HG03520 (cell line): ENCODE data around the gene TMEM121B.

Source experiments
- ATAC-seq: cut with Tn5 transposase; IDR thresholded peaks from one replicate; pipeline ENCODE4 v1.9.1; 2021; ENCODE audit warnings: mild to moderate bottlenecking, moderate library complexity; ENCODE audit not compliant: unreplicated experiment

The TMEM121B gene

GRCh38 chr22:17113600-17113999 is 7.6 kb downstream of the TMEM121B start:
- no peak for ATAC-seq

DNA sequence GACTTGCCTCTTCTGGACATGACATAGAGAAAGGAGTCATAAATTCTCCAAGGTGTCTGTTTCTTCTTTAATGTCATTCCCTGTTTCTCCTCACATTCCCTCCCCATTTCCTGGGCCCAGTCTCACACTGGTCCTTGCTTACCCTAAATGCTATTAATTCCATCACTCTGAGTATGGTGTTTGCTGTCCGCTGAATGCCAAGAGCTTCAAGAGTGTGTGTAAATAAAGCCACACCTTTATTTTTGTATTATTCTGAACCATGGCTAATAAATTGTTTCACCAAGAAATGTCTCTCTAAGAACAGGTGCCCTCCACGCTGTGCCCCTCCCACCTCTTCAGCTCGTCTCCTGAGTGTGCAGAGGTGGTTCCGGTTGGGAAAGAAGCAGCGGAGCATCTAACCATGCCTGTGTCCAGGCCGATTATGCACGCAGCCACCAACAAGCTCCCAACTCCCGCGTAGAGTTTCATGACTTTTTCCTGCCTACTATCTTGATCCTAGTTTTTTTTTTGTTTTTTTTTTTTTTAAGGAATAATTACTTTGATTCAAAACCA is 8.6 kb downstream of the TMEM121B start:
- no peak for ATAC-seq

- no peak for ATAC-seq
Measured at GRCh38 chr22:17110791-17111550, 10.2 kb downstream of the TMEM121B start.

DNA sequence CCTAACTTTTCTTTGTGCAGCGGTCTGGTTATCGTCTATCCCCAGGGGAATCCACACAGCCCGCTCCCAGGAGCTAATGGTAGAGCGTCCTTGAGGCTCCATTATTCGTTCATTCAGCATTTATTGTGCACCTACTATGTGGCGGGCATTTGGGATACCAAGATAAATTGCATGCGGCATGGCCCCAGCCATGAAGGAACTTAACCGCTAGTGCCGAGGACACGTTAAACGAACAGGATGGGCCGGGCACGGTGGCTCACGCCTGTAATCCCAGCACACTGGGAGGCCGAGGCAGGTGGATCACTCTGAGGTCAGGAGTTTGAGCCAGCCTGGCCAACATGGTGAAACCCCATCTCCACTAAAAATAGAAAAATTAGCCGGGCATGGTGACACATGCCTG is 11.2 kb downstream of the TMEM121B start:
- no peak for ATAC-seq

DNA sequence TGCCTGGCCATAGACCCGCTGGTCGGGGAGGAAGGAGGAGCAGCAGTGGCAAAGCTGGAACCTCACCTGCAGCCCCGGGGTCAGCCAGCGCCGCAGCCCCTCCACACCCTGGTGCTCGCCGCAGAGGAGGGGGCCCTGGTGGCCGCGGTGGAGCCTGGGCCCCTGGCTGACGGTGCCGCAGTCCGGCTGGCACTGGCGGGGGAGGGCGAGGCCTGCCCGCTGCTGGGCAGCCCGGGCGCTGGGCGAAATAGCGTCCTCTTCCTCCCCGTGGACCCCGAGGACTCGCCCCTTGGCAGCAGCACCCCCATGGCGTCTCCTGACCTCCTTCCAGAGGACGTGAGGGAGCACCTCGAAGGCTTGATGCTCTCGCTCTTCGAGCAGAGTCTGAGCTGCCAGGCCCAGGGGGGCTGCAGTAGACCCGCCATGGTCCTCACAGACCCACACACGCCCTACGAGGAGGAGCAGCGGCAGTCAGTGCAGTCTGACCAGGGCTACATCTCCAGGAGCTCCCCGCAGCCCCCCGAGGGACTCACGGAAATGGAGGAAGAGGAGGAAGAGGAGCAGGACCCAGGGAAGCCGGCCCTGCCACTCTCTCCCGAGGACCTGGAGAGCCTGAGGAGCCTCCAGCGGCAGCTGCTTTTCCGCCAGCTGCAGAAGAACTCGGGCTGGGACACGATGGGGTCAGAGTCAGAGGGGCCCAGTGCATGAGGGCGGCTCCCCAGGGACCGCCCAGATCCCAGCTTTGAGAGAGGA is 11.9 kb downstream of the TMEM121B start:
- ATAC-seq: no peak

DNA sequence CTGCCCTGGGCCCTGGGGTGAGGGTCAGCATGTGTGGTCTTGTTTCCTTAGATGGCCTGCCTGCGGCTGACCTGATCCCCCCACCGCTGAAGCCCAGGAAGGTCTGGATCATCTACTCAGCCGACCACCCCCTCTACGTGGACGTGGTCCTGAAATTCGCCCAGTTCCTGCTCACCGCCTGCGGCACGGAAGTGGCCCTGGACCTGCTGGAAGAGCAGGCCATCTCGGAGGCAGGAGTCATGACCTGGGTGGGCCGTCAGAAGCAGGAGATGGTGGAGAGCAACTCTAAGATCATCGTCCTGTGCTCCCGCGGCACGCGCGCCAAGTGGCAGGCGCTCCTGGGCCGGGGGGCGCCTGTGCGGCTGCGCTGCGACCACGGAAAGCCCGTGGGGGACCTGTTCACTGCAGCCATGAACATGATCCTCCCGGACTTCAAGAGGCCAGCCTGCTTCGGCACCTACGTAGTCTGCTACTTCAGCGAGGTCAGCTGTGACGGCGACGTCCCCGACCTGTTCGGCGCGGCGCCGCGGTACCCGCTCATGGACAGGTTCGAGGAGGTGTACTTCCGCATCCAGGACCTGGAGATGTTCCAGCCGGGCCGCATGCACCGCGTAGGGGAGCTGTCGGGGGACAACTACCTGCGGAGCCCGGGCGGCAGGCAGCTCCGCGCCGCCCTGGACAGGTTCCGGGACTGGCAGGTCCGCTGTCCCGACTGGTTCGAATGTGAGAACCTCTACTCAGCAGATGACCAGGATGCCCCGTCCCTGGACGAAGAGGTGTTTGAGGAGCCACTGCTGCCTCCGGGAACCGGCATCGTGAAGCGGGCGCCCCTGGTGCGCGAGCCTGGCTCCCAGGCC is 12.7 kb downstream of the TMEM121B start:
- ATAC-seq: no peak

DNA sequence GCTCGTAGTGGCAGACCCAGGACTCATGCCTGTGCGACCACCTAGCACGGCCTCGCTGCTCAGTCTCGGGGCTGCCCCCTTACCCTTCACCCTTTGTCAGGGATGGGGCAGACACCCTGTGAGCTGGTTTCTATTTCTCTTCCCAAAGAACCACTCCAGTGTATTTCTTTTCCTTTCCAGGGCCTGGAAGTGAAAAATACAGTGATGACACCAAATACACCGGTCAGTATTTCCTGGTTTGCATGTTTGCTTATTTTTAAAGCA is 13.7 kb downstream of the TMEM121B start:
- ATAC-seq: no peak

GRCh38 chr22:17106785-17107546 is 14.2 kb downstream of the TMEM121B start:
- ATAC-seq: no peak

DNA sequence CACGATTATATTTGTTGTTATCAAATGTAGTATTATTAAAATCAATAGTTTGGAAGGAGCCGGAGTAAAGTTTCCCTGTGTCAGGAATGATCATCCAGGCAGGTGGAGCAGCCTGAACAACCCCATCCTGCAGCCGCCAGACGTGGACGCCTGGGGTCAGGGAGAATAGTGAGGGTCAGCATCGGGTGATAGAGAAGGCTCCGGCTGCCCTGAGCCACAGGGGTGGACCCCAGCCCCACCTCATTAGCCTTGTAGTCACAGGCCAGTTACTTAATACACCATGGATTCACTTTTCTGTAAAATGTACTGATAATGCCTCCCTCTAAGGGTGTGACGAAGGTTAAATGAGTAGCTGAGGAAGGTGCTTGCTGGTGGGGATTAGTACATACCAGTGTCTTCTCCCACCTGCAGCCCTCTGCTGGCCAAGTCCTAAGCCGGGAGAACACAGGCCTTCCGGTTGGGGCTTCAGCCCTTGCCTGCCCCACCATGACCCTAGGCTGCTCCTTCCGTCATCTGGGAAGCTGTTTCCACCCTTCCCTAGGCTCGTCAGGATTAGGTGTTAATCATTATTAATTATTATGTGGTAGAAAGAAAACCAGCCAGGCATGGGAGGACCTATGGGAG is 14.9 kb downstream of the TMEM121B start:
- ATAC-seq: no peak

DNA sequence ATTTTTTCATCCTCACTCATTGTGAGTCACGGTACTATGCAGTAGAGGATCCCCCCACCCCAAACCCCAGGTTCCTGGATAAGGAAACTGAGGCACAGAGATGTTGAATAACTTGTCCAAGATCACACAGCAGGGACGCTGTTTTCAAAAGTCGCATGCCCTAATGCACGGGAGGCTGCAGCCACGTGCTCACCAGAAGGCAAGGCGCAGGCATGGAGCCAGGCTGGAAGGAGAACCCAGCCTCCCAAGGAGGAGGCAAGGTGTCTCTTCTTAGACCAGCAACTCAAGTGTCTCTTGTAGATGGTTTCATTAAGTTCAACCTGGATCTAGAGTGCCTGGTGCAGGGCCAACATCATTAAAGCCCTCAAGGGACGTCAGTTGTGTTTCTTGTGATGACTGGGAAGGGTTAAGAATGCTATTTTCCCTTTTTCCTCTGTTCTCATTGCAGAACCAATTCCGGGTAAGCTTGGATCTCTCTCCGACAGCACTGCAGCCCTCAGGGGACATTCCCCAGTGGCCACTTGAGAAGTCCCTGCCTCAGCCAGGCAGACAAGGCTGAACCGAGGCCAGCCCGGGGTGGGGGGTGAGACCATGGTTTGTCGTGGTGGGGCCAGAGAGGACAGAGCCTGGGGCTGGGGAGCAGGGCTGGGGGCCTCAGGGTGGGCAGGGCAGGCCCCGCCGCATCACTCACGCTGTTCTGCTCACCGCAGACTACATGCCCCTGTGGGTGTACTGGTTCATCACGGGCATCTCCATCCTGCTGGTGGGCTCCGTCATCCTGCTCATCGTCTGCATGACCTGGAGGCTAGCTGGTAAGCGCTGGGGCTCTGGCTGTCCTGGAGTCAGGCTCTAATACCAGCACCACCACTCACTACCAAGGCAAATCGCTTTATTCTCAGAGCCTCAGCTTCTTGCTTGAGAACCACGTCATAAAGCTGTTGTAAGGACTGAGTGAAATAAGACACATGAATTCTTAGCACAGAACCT is 15.7 kb downstream of the TMEM121B start:
- ATAC-seq: no peak

GRCh38 chr22:17104336-17104935 is 16.7 kb downstream of the TMEM121B start:
- ATAC-seq: no peak

- ATAC-seq: no peak
Measured at GRCh38 chr22:17103351-17103750, 17.8 kb downstream of the TMEM121B start.

DNA sequence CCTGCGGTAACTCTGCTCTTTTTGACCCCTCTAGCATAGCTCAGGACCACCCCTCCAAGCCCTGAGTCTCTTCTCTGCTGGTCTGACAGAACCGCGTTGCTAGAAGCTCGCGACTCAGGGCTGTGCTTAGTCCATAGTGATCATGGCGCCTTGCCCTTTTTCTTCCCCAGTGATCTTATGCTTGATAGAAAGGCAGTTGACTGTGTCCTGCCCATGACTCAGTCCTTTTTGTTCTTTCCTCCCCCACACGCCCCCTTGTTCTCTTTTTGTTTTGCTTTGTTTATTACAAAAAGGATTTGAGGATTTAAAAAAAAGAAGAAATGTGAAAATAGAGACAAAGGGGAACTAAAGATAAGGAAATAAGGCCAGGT is 18.9 kb downstream of the TMEM121B start:
- no peak for ATAC-seq

GRCh38 chr22:17101475-17102296 is 19.5 kb downstream of the TMEM121B start:
- no peak for ATAC-seq

GRCh38 chr22:17100621-17101020 is 20.5 kb downstream of the TMEM121B start:
- no peak for ATAC-seq

GRCh38 chr22:17098379-17098819 is 22.8 kb downstream of the TMEM121B start:
- ATAC-seq: no peak

DNA sequence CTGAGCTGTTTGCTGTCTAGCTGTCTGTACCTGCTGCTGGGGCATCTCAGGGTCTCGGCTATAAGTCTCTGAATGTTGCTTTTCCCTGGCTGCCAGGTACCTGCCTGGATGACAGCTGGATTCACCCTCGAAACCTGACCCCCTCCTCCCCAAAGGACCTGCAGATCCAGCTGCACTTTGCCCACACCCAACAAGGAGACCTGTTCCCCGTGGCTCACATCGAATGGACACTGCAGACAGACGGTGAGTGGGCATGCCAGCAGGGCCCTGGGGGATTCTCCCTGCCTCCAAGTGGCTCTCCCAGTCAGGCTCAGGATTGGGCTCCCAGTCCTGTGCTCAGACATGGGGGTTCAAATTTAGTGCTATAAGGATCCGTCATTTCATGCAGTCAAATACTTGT is 23.5 kb downstream of the TMEM121B start:
- ATAC-seq: no peak

DNA sequence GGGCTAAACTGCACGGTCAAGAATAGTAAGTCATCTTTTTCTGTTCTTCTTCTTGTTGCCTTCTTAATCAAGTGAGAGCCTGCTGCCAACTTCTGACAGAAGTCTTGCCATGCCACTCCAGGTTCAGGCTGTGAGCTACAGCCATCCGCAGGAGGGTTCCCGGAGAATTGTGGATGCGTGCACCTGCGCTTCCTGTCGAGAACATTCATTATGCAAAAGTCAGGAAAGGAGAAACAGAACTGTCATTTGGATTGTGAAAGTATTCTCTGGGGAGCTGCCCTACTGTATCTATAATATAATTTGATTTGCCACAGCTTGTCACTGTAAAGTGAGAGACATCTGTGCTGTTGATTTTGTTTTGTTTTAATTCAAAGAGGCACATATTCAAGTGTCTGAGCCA is 24.1 kb downstream of the TMEM121B start:
- no peak for ATAC-seq
